Occipital lobe (tissue), 2 donors: ENCODE data around the gene ARID3C. TPM values are rescaled to one million over a fixed set of nuclear protein-coding genes. Genes with fewer than 3 reads are reported as not detected.
A peak's percentile ranks its signal among the peaks of the same experiment; 100 is the strongest.

Source experiments
- DNase-seq: peaks from one replicate; lab custom pipeline; 2025; lab: John Stamatoyannopoulos, UW
- total RNA-seq: library from RNA; depleted of rRNA; stranded (reverse); fragments of >200 nt; gene quantifications from one replicate; pipeline ENCODE4 v1.2.3, GENCODE V29; 2014

Gene ARID3C
- total RNA-seq, 1 donor from 2014 or later, result not detected

DNA sequence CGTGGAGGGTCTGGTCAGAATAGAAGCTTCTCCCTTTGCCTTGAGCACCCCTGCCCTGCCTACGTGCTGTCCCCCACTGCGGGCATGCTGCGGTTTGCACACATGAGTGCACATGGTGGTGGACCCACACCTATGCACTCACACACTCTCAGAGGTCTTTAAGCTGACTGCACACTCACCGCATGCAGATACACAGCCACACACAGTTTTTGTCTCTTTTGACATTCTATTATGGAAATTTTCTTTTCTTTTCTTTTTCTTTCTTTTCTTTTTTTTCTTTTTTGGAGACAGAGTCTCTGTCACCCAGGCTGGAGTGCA is 584 bp upstream of the ARID3C start:
- no peak for DNase-seq

DNA sequence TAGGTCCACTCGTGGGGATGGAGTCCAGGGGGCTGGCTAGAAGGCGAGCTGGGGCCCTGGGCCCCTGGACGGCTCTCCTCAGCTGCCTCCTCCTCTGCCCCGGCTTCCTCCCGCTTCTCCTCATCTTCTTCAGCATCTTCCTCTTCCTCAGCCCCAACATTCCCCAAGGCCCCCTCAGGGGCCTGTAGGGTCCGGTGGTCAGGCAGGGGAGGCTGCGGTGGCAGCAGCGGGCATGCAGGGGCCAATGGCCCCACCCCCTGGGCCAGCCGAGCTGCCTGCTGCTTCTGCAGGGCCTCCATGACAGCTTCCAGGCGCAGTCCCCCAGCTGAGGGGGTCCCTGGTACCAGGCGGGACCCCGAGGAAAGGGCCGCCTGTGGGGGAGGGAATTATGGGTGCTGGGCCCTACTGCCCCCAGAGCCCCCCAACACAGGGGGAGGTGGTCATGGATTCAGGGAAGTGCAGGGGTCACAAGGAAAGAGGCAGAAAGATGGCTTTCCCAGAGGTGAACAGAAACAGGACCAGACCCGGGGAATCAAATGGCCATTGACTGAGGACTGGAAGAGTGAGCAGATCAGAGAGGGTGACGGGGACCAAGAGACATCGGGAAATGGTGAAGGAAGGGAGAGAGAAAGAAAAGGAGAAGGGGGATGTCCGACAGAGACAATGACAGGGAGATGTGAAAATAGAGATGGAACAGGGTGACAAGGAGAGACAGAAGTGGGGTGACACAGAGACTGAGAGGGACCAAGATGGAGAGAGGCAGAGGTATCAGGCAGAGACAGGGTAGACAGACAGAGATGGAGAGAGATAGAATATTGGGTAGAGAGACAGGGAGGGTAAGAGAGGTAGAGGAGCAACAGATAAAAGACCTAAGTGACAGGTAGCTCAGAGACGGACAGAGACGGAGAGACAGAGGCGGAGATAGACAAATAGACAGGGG is 880 bp downstream of the ARID3C start:
- DNase-seq, result no peak

- DNase-seq, result no peak
Measured at GRCh38 chr9:34625186-34625486, 3.7 kb downstream of the ARID3C start.

DNA sequence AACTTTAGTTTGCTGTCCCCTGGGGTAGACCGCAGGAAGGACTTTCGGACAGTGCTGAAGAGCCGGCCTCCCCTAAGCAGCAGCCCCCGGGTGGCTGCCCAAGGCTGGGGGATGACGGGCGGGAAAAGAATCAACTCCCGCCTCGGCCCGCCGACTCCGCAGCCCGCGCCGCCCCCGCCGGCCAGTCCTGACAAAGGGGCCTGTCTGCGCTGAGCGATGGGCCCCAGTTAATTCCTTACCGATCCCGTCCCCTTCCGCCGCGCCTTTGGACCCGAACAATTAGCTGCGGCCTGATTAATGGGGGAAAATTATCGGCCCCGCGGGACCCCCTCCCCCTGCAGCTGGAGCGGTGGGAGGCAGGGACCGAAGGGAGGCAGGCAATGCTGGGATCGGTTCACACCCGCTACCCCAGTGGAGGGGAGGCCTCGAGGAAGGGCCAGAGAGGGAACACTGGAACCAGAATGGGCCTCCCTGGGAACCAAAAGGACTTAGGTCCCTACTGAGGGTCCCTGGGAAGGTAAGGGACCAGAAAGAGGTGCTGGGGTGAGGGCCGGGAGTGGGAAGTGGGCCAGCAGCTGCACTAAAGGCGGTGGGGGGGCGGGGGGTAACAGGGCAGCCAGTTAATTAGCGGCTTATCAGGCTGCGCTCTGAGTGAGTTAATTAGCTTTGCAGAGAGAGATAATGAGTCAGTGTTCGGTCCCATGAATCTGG is 4.2 kb downstream of the ARID3C start:
- DNase-seq, result no peak

DNA sequence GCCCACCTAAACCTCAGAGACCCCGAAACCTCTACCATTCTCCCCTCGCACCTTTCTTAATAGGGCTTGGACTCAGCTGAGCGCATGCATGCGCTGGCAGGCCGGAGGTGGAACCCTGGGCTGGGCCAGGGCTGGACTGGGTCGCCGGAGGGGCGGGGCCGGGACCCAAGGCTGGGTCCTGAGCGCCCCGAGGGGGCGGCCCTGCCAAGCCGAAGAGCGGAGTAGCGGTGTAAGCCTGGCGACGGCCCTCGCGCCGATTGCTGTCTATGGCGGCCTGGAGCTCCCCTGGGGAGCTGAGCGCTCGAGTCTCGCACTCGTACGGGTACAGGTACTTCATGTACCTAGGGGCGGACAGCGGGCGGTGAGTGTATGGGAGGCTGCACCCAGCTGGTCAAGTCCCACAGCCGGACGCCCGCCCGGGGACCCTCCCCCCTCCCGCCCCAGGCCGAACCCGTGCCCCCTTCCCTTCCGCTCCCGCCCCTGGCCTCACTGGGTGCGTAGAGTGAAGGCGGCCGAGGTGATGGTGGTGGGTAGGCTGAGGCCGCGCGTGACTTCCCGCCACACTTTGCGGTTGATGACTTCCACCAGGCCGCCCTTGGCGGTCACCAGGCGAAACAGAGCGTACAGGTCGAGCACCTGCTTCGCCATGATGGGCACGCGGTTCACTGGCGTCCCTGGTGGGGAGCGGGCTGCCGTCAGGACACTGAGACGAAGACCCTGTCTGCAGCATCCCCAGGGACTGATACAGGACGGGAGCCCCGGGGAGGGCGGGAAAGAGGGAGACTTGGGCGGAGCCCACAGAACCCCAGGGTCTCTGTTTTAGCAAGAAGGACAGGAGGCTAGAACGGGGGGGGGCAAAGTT is 5.3 kb downstream of the ARID3C start:
- no peak for DNase-seq

GRCh38 chr9:34620061-34620994 is 8.5 kb downstream of the ARID3C start, which contains the start of gene DCTN3:
Gene DCTN3 (minus strand): TSS chr9:34620495. CDS start chr9:34620464, 31 bp downstream.
- DNase-seq, result peak; percentile 91

DNA sequence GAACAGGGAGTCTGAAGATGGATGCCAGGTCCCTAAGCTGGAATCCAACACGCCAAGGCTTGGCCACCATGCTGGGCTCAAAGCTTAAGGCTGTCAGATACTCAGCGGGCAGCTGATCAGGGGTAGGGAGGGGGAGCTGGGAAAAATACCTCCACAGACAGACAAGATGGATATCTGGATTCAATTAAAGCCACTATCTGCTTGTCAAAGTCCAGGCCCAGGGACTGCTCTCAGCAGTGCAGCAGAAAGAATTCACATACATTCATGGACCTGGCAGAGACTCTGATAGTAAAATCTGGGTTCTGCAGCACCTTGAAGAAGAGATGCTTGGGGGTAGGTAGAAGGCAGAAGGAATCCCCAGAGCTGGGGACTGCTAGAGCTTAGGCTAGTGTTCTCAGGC is 13.7 kb downstream of the ARID3C start:
- DNase-seq, result no peak

- peak; percentile 32 for DNase-seq
Measured at GRCh38 chr9:34612788-34613390, 16.0 kb downstream of the ARID3C start.

GRCh38 chr9:34611811-34612787 is 16.8 kb downstream of the ARID3C start, which contains the start of gene RPP25L:
Gene RPP25L (minus strand): TSS chr9:34612097. CDS start chr9:34611296, 801 bp downstream.
- DNase-seq, result peak; percentile 82

DNA sequence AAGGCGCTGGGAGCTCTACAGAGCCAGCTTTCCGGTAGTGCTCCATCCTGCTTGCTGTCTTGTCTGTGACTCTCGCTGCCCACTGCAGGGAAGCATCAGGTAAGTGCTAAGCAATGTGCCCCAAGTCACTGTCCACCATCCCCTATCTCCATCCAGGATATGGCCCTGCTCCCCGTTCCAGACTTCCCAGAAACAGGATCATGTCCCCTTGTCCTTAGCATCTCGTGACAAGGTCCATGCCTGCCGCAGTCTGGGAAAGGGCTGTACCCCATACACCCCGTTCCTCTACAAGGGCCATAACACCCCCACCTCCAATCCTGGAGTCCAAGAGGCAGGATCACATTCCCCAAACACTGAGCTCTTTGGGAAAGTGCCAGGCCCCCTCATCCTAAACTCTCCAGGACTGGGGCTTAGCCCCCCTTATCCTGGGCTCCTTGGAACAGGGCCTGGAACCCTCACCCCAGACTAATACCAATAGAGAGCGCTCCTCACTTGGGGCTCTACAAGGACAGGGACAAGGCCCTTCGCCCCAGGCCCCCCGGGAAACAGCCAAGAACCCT is 17.5 kb downstream of the ARID3C start:
- DNase-seq, result no peak

DNA sequence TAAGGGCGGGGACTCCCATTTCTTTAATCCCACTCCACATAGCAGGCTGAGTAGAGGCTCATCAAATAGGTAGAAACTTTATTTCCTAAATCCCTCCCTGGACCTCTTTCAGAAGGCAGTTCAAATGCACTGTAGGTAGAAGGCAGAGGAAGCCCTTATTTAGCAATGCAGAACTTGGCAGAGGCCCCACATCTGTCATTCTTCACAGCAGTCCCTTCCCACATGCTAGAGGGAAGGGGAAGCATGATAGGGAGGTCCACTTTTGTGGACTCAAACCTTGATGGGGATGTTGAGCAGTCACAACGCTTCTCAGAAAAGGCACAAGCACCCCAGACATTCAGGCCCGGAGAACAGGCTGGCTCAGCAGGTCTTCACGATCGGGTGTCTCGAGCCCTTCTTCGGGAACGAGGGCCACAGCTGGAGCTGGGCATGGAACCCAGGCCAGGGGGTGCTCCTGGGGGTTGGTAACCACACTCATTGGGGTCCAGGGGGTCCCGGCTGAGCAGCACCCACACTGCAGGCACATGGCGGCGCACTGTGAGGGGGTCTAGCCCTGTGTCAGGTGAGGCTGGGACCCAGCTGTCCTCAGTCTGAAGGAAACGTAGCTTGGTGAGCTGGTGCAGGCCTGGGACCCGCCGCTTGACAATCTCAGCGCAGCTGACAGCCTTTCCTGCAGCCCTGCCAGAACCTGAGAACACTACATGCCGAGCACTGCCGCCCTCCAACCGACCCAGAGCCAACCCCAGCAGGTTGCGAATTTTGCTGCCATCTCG is 18.2 kb downstream of the ARID3C start:
- no peak for DNase-seq

DNA sequence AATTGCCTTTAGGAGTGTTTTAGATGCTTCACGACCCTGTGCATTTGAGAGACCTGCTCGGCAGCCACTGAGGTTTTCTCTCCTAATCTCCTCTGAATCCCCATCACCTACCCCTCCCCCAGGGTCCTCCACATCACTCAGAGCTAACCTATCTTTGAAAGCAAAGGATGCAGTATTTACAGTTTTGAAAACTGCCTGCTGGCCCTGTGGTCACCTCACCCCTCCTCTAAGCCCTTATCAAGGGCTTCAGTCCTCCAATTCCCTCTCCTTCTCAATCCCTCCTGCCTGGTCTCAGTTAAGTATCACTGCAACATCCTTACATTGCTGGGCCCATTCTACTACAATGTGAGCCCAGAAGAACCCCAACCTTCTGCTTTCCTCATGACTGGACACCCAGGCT is 21.5 kb downstream of the ARID3C start:
- DNase-seq, result no peak

DNA sequence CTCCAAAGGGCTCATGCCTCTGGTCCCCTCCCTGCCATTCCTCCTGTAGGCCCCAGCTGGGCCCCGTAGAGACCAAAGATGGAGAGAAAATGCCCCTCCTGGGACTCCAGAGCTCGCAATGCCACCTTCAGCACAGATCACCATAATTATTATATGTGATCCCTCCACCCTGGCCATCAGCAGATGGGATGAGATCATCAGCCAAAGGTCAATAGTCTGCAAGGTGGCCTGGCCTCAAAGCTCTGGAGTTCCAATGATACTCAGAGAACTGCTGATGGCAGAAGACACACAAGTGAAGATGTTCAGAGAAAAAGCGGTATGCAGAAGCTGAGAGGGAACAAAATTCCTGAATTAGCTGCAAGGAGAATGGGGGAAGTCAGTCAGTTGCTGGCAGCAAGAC is 22.0 kb downstream of the ARID3C start:
- DNase-seq, result no peak

- no peak for DNase-seq
Measured at GRCh38 chr9:34606190-34606589, 22.7 kb downstream of the ARID3C start.

GRCh38 chr9:34603610-34604231 is 25.1 kb downstream of the ARID3C start:
- DNase-seq, result peak; percentile 67

GRCh38 chr9:34601937-34602573 is 26.8 kb downstream of the ARID3C start:
- DNase-seq, result no peak

- DNase-seq, result no peak
Measured at GRCh38 chr9:34600908-34601307, 28.0 kb downstream of the ARID3C start.
